Neutrophil (primary cell): ENCODE measurements around the gene FAM163B.

Experiments used
- H3K27ac ChIP-seq: fragments of 200-600 bp; sonication (generic); 2 replicates; pipeline ENCODE4 v1.5.1; 2016; ENCODE audit warnings: mild to moderate bottlenecking, moderate library complexity
- H3K27me3 ChIP-seq: fragments of 200-600 bp; sonication (generic); 2 replicates; pipeline ENCODE4 v1.6.0; 2016; ENCODE audit warnings: mild to moderate bottlenecking
- H3K36me3 ChIP-seq: fragments of 200-600 bp; sonication (generic); 2 replicates; pipeline ENCODE4 v1.5.1; 2017
- H3K4me1 ChIP-seq, 2 experiments: fragments of 200-600 bp in 1 of 2; sonication (generic) in 1 of 2; 1 replicate in 1 of 2; 2 replicates in 1 of 2; pipeline versions ENCODE4 v1.5.1 to v1.6.1; 2013 to 2016; ENCODE audit warnings: low read depth in 1 of 2, low read length in 1 of 2, mild to moderate bottlenecking in 1 of 2, moderate library complexity in 1 of 2; ENCODE audit not compliant: control insufficient read depth in 1 of 2, insufficient read depth in 1 of 2
- H3K4me3 ChIP-seq, 2 experiments: fragments of 200-600 bp in 1 of 2; sonication (generic) in 1 of 2; 1 replicate in 1 of 2; 2 replicates in 1 of 2; pipeline ENCODE4 v1.5.1; 2013 to 2016; ENCODE audit warnings: low read depth in 1 of 2, low read length in 1 of 2, mild to moderate bottlenecking in 1 of 2, moderate library complexity in 1 of 2
- H3K9me3 ChIP-seq: fragments of 200-600 bp; sonication (generic); 2 replicates; pipeline ENCODE4 v1.5.1; 2016
- TF ChIP-seq, protein P1 (sequence below): fragments of 200-600 bp; sonication (generic); IDR thresholded peaks from 2 replicates; pipeline ENCODE4 v1.5.1; 2016; ENCODE audit warnings: antibody characterized with exemption

The FAM163B gene

DNA sequence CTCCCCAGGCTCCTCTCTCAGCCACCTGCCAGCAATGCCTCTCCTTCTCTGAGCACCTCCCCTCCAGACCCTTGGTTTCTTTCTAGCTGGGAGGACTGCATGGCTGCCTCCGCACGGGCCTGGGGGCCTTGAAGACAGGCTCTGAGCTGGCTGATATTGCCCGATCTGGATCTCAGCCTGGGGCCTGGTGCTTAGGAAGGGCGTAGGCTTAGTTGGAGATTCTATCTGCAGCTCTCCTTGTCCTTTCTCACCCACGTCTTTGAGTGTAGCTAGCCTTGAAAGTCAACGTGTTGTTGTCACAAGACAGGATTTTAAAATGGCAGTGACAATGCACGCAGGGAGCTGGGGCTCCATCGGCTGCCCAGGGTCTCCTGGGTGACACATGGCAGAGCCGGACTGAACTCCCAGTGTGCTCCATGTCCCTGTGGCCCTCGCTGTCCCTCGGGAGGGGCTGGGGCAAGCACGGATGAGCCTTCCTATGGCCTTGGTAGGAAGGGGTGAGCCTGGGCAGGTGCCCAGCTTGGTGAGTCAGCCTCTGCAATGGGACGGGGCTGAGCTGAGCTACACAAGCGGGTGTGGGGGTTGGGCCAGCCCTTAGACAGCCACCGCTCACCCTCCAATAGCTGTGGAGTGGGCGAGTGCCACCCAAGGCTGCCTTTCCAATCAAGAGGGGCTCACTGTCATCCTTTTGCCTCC is 65.3 kb downstream of the FAM163B start:
- Histone ChIP-seq H3K27me3 (peaks cover 34% of the 10 kb centered on the region), H3K36me3 (no peaks in the 10 kb centered on the region), H3K9me3 (no peaks in the 10 kb centered on the region), H3K4me1 (no peaks in the 10 kb centered on the region), H3K27ac (no peak overlapping the region), H3K4me3 (no peak overlapping the region)
- TF ChIP-seq, protein P1, sequence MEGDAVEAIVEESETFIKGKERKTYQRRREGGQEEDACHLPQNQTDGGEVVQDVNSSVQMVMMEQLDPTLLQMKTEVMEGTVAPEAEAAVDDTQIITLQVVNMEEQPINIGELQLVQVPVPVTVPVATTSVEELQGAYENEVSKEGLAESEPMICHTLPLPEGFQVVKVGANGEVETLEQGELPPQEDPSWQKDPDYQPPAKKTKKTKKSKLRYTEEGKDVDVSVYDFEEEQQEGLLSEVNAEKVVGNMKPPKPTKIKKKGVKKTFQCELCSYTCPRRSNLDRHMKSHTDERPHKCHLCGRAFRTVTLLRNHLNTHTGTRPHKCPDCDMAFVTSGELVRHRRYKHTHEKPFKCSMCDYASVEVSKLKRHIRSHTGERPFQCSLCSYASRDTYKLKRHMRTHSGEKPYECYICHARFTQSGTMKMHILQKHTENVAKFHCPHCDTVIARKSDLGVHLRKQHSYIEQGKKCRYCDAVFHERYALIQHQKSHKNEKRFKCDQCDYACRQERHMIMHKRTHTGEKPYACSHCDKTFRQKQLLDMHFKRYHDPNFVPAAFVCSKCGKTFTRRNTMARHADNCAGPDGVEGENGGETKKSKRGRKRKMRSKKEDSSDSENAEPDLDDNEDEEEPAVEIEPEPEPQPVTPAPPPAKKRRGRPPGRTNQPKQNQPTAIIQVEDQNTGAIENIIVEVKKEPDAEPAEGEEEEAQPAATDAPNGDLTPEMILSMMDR: no peak

- Histone ChIP-seq H3K9me3 (no peaks in the 10 kb centered on the region), H3K36me3 (no peaks in the 10 kb centered on the region), H3K4me3 (no peak overlapping the region), H3K27ac (no peak overlapping the region), H3K27me3 (peaks cover 53% of the 10 kb centered on the region), H3K4me1 (no peaks in the 10 kb centered on the region)
- TF ChIP-seq, protein P1: no peak
Observed at GRCh38 chr9:133542002-133542401, 67.2 kb downstream of the FAM163B start.

- H3K36me3 ChIP-seq: no peaks in the 10 kb centered on the region
- H3K4me3 ChIP-seq: no peak overlapping the region
- no peak overlapping the region for H3K27ac ChIP-seq
- H3K27me3 ChIP-seq: peaks cover 65% of the 10 kb centered on the region
- no peaks in the 10 kb centered on the region for H3K9me3 ChIP-seq
- H3K4me1 ChIP-seq: no peaks in the 10 kb centered on the region
- TF ChIP-seq, protein P1: no peak
Observed at GRCh38 chr9:133540698-133541025, 68.5 kb downstream of the FAM163B start.

- H3K4me3 ChIP-seq: no peak overlapping the region
- H3K9me3 ChIP-seq: no peaks in the 10 kb centered on the region
- H3K27me3 ChIP-seq: peaks cover 71% of the 10 kb centered on the region
- no peak overlapping the region for H3K27ac ChIP-seq
- no peaks in the 10 kb centered on the region for H3K36me3 ChIP-seq
- no peaks in the 10 kb centered on the region for H3K4me1 ChIP-seq
- TF ChIP-seq, protein P1: no peak
Observed at GRCh38 chr9:133539991-133540697, 69.0 kb downstream of the FAM163B start.

- H3K27ac ChIP-seq: no peak overlapping the region
- no peak overlapping the region for H3K4me3 ChIP-seq
- H3K9me3 ChIP-seq: no peaks in the 10 kb centered on the region
- TF ChIP-seq, protein P1: no peak
- H3K27me3 ChIP-seq: peaks cover 81% of the 10 kb centered on the region
- H3K36me3 ChIP-seq: no peaks in the 10 kb centered on the region
- no peaks in the 10 kb centered on the region for H3K4me1 ChIP-seq
Observed at GRCh38 chr9:133538851-133539833, 70.0 kb downstream of the FAM163B start.
